HepG2 (cell line): Measurements from ENCODE around the gene AMIGO1. TPM values are rescaled to one million over a fixed set of nuclear protein-coding genes. Genes with fewer than 3 reads are reported as not detected.

Source experiments
- CREB1 ChIP-seq, 2 experiments: fragments of 450-650 bp in 1 of 2; IDR thresholded peaks; 2 replicates each; pipeline ENCODE4 v1.6.1; 2016 to 2017; ENCODE audit warnings: control low read depth in 1 of 2, mild to moderate bottlenecking in 1 of 2, missing compliant biosample characterization in 1 of 2, missing genetic modification characterization in 1 of 2
- EP300 ChIP-seq, 3 experiments: sonication (generic) in 1 of 3; formaldehyde crosslinking in 1 of 3; IDR thresholded peaks; 2 replicates each; pipeline versions ENCODE4 v1.5.1 to v1.6.1; 2011 to 2020; ENCODE audit warnings: low read depth in 2 of 3, low read length in 2 of 3, borderline replicate concordance in 1 of 3, improper control_type of control experiment in 1 of 3, mild to moderate bottlenecking in 1 of 3, missing genetic modification reagents in 1 of 3, moderate library complexity in 1 of 3
- HNF4A ChIP-seq: sonication (generic); formaldehyde crosslinking; IDR thresholded peaks from 2 replicates; pipeline ENCODE4 v1.4.0; 2020; ENCODE audit warnings: missing genetic modification reagents
- HNRNPUL1 ChIP-seq: fragments of 200-400 bp; formaldehyde crosslinking; IDR thresholded peaks from 2 replicates; pipeline ENCODE4 v1.6.1; 2017; ENCODE audit warnings: low read depth, mild to moderate bottlenecking, low read length, moderate library complexity
- HOXA3 ChIP-seq: sonication (generic); formaldehyde crosslinking; IDR thresholded peaks from 2 replicates; pipeline ENCODE4 v1.5.0; 2020; ENCODE audit warnings: missing genetic modification reagents
- ISX ChIP-seq: sonication (generic); formaldehyde crosslinking; conservative IDR thresholded peaks from 2 replicates; pipeline ENCODE4 v1.5.0; 2020; ENCODE audit warnings: missing genetic modification reagents
- PAWR ChIP-seq: sonication (generic); formaldehyde crosslinking; IDR thresholded peaks from 2 replicates; pipeline ENCODE4 v1.4.0; 2020; ENCODE audit warnings: missing genetic modification reagents, mild to moderate bottlenecking, borderline replicate concordance
- REL ChIP-seq: sonication (generic); formaldehyde crosslinking; conservative IDR thresholded peaks from 2 replicates; pipeline ENCODE4 v1.8.0; 2022; ENCODE audit warnings: mild to moderate bottlenecking, missing genetic modification reagents, moderate library complexity
- SIX4 ChIP-seq: sonication (generic); formaldehyde crosslinking; IDR thresholded peaks from 2 replicates; pipeline ENCODE4 v1.4.0; 2020; ENCODE audit warnings: missing genetic modification reagents
- SNRNP70 ChIP-seq: fragments of 200-400 bp; formaldehyde crosslinking; IDR thresholded peaks from 2 replicates; pipeline ENCODE4 v1.6.1; 2017; ENCODE audit warnings: mild to moderate bottlenecking, low read depth, low read length, moderate library complexity
- TMF1 ChIP-seq: sonication (generic); formaldehyde crosslinking; IDR thresholded peaks from 2 replicates; pipeline ENCODE4 v1.8.1; 2022; ENCODE audit warnings: low read depth, missing genetic modification reagents
- ZC3H13 ChIP-seq: sonication (generic); formaldehyde crosslinking; IDR thresholded peaks from 2 replicates; pipeline ENCODE4 v1.8.1; 2023; ENCODE audit warnings: mild to moderate bottlenecking, missing genetic modification reagents, moderate library complexity
- ZNF264 ChIP-seq: sonication (generic); formaldehyde crosslinking; IDR thresholded peaks from 2 replicates; pipeline ENCODE4 v1.4.0; 2020; ENCODE audit warnings: missing genetic modification reagents
- ZNF501 ChIP-seq: sonication (generic); formaldehyde crosslinking; IDR thresholded peaks from 2 replicates; pipeline ENCODE4 v1.5.1; 2020; ENCODE audit warnings: mild to moderate bottlenecking, moderate library complexity, missing genetic modification reagents
- ZNF567 ChIP-seq: sonication (generic); formaldehyde crosslinking; IDR thresholded peaks from 2 replicates; pipeline ENCODE4 v1.8.1; 2023; ENCODE audit warnings: mild to moderate bottlenecking, missing genetic modification reagents, borderline replicate concordance
- ZNF841 ChIP-seq: sonication (generic); formaldehyde crosslinking; IDR thresholded peaks from 2 replicates; pipeline ENCODE4 v1.8.1; 2023; ENCODE audit warnings: missing genetic modification reagents, borderline replicate concordance
- ZZZ3 ChIP-seq: sonication (generic); formaldehyde crosslinking; IDR thresholded peaks from 2 replicates; pipeline ENCODE4 v1.4.0; 2020; ENCODE audit warnings: missing genetic modification reagents, mild to moderate bottlenecking, borderline replicate concordance
- polyA plus RNA-seq, 8 experiments: library from polyadenylated mRNA; depleted of rRNA in 3 of 8; stranded (reverse) in 7 of 8; unstranded in 1 of 8; fragments of >200 nt; fragmentation: Illumina TruSeq in 4 of 8; extraction: Trizol in 4 of 8; gene quantifications; 2 replicates each; pipeline versions ENCODE4 v1.2.1 to v1.2.3, GENCODE V29; 2011 to 2016; ENCODE audit warnings: low read depth in 4 of 8, missing spikeins in 1 of 8, mixed read lengths in 1 of 8; ENCODE audit not compliant: insufficient read depth in 1 of 8
- total RNA-seq, 5 experiments: library from RNA; depleted of rRNA; stranded (reverse); fragments of >200 nt; fragmentation: Illumina TruSeq; extraction: Trizol; gene quantifications; 2 replicates each; pipeline ENCODE4 v1.2.3, GENCODE V29; 2016; ENCODE audit warnings: low read depth in 1 of 5
- TF ChIP-seq, protein P1 (sequence below): sonication (generic); formaldehyde crosslinking; IDR thresholded peaks from 2 replicates; pipeline ENCODE4 v1.5.0; 2020; ENCODE audit warnings: mild to moderate bottlenecking, missing genetic modification reagents
- TF ChIP-seq, protein P2 (sequence below): sonication (generic); formaldehyde crosslinking; IDR thresholded peaks from 2 replicates; pipeline ENCODE4 v1.5.1; 2020; ENCODE audit warnings: mild to moderate bottlenecking, missing genetic modification reagents, moderate library complexity
- TF ChIP-seq, protein P3 (sequence below): IDR thresholded peaks from 2 replicates; pipeline ENCODE4 v1.6.1; 2016; ENCODE audit warnings: mild to moderate bottlenecking
- TF ChIP-seq, protein P4 (sequence below): sonication (generic); formaldehyde crosslinking; IDR thresholded peaks from 2 replicates; pipeline ENCODE4 v1.8.1; 2023; ENCODE audit warnings: mild to moderate bottlenecking, moderate library complexity, missing genetic modification reagents

The AMIGO1 gene
- total and polyA plus RNA-seq, 2 of the 13 experiments (the other 11 are each of a cell fraction or from before 2014, with no cell fraction given), result 0.40 to 1.3 TPM

DNA sequence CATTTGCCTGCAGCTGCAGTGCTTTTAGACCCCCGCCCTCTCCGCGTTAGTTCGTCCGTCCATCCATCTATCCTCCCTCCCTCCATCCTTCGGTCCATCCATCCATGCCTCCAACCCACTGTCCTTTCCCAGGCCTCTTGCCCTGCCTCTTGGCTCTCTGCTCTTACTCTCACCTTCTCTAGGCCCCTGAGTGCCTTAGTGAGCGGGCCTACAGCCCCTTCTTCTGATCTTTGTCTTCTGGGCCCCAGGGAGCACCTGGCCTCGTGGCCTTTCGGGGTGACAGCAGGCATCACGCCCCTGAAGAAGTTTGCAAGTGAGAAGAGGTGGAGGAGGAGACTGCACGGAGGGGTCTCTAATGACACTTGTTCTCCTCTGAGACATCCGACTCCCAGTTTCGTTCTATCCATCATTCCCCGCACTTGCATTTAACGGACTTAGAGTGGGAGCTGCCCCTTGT is 25.0 kb downstream of the AMIGO1 start (continued):
- TF ChIP-seq ZC3H13 (CRISPR knock-in tag) (no peak), EP300 (IDR thresholded peaks at IDR 0.05; ENCODE audit: low read depth in 2 of 2, low read length in 2 of 2) (no peak), EP300 (CRISPR knock-in tag; IDR thresholded peaks at IDR 0.05; ENCODE audit: borderline replicate concordance) (no peak), ZZZ3 (CRISPR knock-in tag) (no peak), REL (CRISPR knock-in tag) (0 out of 2 replicates have a peak, but pooled peaks have one; percentile 23), HOXA3 (CRISPR knock-in tag) (no peak), ZNF567 (CRISPR knock-in tag) (0 out of 2 replicates have a peak, but pooled peaks have one; percentile 2), ZNF264 (CRISPR knock-in tag) (no peak), CREB1 (IDR thresholded peaks at IDR 0.05) (no peak), CREB1 (CRISPR knock-in tag; IDR thresholded peaks at IDR 0.05) (no peak), ISX (CRISPR knock-in tag) (no peak), PAWR (no peak), SNRNP70 (no peak), HNRNPUL1 (no peak), TMF1 (CRISPR knock-in tag) (no peak), ZNF841 (0 out of 2 replicates have a peak, but pooled peaks have one; percentile 2), HNF4A (CRISPR knock-in tag) (no peak), ZNF501 (CRISPR knock-in tag) (no peak; the same call in 1 of the 2 replicates), SIX4 (CRISPR knock-in tag) (no peak)
- TF ChIP-seq, protein P1, sequence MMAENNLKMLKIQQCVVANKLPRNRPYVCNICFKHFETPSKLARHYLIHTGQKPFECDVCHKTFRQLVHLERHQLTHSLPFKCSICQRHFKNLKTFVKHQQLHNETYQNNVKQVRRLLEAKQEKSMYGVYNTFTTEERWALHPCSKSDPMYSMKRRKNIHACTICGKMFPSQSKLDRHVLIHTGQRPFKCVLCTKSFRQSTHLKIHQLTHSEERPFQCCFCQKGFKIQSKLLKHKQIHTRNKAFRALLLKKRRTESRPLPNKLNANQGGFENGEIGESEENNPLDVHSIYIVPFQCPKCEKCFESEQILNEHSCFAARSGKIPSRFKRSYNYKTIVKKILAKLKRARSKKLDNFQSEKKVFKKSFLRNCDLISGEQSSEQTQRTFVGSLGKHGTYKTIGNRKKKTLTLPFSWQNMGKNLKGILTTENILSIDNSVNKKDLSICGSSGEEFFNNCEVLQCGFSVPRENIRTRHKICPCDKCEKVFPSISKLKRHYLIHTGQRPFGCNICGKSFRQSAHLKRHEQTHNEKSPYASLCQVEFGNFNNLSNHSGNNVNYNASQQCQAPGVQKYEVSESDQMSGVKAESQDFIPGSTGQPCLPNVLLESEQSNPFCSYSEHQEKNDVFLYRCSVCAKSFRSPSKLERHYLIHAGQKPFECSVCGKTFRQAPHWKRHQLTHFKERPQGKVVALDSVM (CRISPR knock-in tag), result no peak
- TF ChIP-seq, protein P2, sequence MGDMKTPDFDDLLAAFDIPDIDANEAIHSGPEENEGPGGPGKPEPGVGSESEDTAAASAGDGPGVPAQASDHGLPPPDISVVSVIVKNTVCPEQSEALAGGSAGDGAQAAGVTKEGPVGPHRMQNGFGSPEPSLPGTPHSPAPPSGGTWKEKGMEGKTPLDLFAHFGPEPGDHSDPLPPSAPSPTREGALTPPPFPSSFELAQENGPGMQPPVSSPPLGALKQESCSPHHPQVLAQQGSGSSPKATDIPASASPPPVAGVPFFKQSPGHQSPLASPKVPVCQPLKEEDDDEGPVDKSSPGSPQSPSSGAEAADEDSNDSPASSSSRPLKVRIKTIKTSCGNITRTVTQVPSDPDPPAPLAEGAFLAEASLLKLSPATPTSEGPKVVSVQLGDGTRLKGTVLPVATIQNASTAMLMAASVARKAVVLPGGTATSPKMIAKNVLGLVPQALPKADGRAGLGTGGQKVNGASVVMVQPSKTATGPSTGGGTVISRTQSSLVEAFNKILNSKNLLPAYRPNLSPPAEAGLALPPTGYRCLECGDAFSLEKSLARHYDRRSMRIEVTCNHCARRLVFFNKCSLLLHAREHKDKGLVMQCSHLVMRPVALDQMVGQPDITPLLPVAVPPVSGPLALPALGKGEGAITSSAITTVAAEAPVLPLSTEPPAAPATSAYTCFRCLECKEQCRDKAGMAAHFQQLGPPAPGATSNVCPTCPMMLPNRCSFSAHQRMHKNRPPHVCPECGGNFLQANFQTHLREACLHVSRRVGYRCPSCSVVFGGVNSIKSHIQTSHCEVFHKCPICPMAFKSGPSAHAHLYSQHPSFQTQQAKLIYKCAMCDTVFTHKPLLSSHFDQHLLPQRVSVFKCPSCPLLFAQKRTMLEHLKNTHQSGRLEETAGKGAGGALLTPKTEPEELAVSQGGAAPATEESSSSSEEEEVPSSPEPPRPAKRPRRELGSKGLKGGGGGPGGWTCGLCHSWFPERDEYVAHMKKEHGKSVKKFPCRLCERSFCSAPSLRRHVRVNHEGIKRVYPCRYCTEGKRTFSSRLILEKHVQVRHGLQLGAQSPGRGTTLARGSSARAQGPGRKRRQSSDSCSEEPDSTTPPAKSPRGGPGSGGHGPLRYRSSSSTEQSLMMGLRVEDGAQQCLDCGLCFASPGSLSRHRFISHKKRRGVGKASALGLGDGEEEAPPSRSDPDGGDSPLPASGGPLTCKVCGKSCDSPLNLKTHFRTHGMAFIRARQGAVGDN (CRISPR knock-in tag), result peak; percentile 42; the same call in 1 of the 2 replicates
- TF ChIP-seq, protein P3, sequence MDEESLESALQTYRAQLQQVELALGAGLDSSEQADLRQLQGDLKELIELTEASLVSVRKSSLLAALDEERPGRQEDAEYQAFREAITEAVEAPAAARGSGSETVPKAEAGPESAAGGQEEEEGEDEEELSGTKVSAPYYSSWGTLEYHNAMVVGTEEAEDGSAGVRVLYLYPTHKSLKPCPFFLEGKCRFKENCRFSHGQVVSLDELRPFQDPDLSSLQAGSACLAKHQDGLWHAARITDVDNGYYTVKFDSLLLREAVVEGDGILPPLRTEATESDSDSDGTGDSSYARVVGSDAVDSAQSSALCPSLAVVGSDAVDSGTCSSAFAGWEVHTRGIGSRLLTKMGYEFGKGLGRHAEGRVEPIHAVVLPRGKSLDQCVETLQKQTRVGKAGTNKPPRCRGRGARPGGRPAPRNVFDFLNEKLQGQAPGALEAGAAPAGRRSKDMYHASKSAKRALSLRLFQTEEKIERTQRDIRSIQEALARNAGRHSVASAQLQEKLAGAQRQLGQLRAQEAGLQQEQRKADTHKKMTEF, result no peak
- TF ChIP-seq, protein P4, sequence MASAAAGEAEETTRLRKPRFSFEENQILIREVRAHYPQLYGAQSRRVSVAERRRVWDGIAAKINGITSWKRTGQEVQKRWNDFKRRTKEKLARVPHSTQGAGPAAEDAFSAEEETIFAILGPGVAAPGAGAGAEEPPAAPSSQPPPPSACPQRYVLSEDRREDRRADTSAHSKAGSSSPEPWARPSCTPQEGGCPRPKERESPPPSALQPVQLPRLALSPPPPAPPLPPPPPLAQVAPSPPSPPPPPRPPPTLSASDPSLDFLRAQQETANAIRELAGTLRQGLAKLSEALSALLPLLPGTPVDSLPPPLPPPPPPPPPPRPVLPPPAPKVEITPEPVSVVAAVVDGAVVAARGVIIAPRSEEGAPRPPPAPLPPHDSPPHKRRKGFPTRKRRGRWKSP (CRISPR knock-in tag), result no peak
